ENCODE measurements around the gene SLC8A1.

Gene SLC8A1

DNA sequence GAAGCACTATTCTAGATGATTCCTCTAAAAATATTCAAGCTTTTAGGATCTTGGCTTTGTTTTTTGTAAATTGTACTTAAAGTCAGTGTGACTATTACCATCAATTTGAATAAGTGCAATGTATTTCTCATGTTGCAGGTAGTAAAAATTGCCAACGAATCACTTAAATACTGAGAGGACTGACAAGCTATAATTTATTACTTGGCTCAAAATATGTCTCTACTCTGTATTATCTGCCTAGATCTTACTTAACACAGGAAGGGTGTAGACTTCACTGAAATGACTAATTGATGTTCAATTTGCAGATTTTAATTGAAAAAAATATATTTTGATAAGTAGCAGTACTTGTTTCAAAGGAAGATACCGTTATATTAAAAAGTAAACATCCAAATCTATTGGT, 202.3 kb downstream of the SLC8A1 start:
- ChIA-PET POLR2A (no interaction called here), CTCF (interaction anchor here (1.3 to 2.0 kb wide), 2 partner anchors 11 to 188 kb away, joined by 4 to 5 read pairs; no protein-coding TSS in a partner anchor)
- no peak overlapping the region for H3K4me3 ChIP-seq (ENCODE audit: low read depth, low read length)
- no peak for DNase-seq (ENCODE audit: low read depth, low spot score)
- TF ChIP-seq, protein P1, sequence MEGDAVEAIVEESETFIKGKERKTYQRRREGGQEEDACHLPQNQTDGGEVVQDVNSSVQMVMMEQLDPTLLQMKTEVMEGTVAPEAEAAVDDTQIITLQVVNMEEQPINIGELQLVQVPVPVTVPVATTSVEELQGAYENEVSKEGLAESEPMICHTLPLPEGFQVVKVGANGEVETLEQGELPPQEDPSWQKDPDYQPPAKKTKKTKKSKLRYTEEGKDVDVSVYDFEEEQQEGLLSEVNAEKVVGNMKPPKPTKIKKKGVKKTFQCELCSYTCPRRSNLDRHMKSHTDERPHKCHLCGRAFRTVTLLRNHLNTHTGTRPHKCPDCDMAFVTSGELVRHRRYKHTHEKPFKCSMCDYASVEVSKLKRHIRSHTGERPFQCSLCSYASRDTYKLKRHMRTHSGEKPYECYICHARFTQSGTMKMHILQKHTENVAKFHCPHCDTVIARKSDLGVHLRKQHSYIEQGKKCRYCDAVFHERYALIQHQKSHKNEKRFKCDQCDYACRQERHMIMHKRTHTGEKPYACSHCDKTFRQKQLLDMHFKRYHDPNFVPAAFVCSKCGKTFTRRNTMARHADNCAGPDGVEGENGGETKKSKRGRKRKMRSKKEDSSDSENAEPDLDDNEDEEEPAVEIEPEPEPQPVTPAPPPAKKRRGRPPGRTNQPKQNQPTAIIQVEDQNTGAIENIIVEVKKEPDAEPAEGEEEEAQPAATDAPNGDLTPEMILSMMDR (IDR thresholded peaks at IDR 0.05; ENCODE audit: insufficient read depth, low read length, missing control alignments) = no peak

DNA sequence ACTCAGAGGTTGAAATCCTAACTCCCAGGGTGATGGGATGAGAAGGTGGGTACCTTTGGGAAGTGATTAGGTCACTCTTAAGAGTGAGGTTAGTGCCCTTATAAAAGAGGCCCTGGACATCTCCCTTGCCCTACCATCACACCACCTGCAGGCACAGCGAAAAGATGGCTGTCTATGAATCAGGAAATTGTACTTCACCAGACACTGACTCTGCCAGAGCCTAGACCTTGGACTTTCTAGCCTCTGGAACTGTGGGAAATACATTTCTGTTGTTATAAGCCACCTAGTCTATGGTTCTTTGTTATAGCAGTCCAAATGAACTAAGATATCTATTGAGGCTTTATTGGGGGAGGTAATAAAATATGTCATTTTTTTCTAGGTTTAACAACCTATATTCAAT, 203.6 kb downstream of the SLC8A1 start:
- DNase-seq (ENCODE audit: low read depth, low spot score) = no peak
- ChIA-PET POLR2A (no interaction called here), CTCF (interaction anchor here (2.0 kb wide), 1 partner anchor 190 kb away, joined by 4 read pairs; no protein-coding TSS in a partner anchor)
- H3K4me3 ChIP-seq (ENCODE audit: low read depth, low read length) = no peak overlapping the region
- TF ChIP-seq, protein P1 (IDR thresholded peaks at IDR 0.05; ENCODE audit: insufficient read depth, low read length, missing control alignments) = no peak

DNA sequence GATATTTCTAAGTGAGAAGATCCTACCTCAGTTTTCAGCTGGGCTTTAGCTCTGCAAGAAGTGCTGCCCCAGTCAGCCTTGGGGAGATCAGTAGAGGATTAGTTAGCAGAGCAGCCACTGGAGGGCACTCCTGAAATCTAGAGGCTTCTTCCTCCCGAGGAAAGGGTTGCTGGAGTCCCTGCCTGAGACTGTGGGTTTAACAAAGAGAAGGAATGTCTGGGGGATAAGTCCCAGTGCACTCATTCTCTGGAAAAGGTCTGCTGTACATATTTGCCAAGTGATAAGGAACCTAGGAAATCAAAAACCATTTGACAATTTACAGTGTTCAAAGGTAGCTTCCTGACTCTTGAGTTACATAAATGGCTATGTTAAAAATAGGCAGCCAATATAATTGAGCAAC, 207.2 kb downstream of the SLC8A1 start:
- DNase-seq (ENCODE audit: low read depth, low spot score) = peak; percentile 55
- TF ChIP-seq, protein P1 (IDR thresholded peaks at IDR 0.05; ENCODE audit: insufficient read depth, low read length, missing control alignments) = peak; percentile 70
- no peak overlapping the region for H3K4me3 ChIP-seq (ENCODE audit: low read depth, low read length)
- POLR2A ChIA-PET = interaction anchor here (1.0 to 1.4 kb wide), 3 partner anchors 31 to 331 kb away, joined by 3 to 4 read pairs (median 3); no protein-coding TSS in a partner anchor
- CTCF ChIA-PET = interaction anchor here (0.7 to 3.0 kb wide), 31 partner anchors 9 to 529 kb away, joined by 3 to 16 read pairs (median 4); no protein-coding TSS in a partner anchor

DNA sequence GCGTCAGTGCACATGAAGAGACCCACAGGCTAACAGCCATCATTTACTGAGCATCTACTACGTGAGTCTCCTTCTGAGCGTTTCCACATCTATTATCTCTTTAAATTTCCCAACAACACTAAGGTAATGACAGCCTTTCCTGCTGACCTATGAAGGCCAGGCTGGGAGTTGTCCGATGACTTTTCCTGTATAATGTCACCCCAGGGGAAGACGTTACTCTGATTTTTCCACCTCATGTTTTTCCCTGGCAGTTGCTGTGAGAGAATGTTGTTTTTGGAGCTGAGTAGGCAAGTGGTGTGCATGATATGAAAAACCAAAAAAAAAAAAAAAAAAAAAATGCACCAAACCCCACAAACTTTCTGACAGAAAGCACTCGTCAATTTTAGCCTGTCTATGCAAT, 207.6 kb downstream of the SLC8A1 start:
- TF ChIP-seq, protein P1 (IDR thresholded peaks at IDR 0.05; ENCODE audit: insufficient read depth, low read length, missing control alignments) = no peak
- CTCF ChIA-PET = interaction anchor here (1.0 to 3.0 kb wide), 22 partner anchors 10 to 523 kb away, joined by 3 to 16 read pairs (median 5); no protein-coding TSS in a partner anchor
- DNase-seq (ENCODE audit: low read depth, low spot score) = no peak
- POLR2A ChIA-PET = interaction anchor here (0.6 to 1.4 kb wide), 4 partner anchors 31 to 331 kb away, joined by 3 to 4 read pairs (median 3); no protein-coding TSS in a partner anchor
- no peak overlapping the region for H3K4me3 ChIP-seq (ENCODE audit: low read depth, low read length)

DNA sequence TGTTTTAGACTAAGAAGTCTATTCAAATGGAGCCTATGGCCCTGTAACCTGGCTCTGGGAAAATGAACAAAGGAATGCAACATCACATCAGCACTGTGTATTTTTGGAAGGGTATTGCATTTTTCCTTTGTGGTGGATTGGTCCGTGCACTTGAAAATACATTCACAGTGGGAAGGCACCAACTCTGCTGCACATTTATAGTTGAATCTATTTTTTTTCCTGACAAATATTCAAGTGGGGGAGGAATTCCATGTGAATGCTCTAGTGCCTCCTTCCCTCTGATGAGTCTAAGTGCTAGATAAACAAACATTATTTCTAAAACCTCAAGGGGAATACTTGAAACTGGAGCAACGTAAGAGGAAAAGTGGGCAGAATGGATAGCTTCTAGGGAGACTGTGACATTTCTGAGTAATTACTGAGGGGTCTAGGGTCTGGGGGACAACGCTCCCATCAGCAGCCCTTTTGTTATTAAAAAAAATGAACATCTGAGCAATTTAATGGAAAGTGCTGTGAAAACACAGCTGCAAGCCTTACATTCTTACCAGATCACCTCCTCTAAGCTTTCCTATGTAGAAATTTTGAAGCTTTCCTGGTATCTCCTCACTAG, 208.2 kb downstream of the SLC8A1 start:
- CTCF ChIA-PET = interaction anchor here (1.0 to 3.0 kb wide), 14 partner anchors 10 to 523 kb away, joined by 3 to 16 read pairs (median 4); no protein-coding TSS in a partner anchor

DNA sequence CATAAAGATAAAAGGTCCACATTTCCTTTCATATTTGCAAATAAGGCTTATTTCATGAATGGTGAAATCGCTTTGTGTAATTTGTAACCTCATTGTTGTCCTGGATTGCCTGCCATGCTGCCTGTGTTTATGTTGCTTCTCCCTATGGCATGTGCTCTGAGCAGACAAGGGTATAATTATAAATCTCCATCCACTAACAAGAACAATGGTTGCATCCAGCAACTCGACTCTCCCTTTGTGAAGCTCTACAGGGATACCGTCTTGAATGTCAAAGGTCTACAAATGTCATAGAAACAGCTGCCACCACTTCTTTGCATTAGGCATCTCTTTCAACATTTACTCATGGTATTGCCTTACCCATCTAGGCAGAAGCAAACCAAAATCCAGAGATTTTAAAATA, 209.6 kb downstream of the SLC8A1 start:
- ChIA-PET CTCF (interaction anchor here (1.0 to 2.8 kb wide), 2 partner anchors 29 to 518 kb away, joined by 3 to 16 read pairs; no protein-coding TSS in a partner anchor), POLR2A (no interaction called here)

More for the DNA sequence above, 208.2 kb downstream of the SLC8A1 start:
- POLR2A ChIA-PET = interaction anchor here (0.6 to 1.4 kb wide), 5 partner anchors 30 to 330 kb away, joined by 3 to 4 read pairs (median 3); no protein-coding TSS in a partner anchor
- DNase-seq (ENCODE audit: low read depth, low spot score) = peak; percentile 95
- TF ChIP-seq, protein P1 (IDR thresholded peaks at IDR 0.05; ENCODE audit: insufficient read depth, low read length, missing control alignments) = no peak
- H3K4me3 ChIP-seq (ENCODE audit: low read depth, low read length) = no peak overlapping the region

More for the DNA sequence above, 209.6 kb downstream of the SLC8A1 start:
- TF ChIP-seq, protein P1 (IDR thresholded peaks at IDR 0.05; ENCODE audit: insufficient read depth, low read length, missing control alignments) = no peak
- no peak for DNase-seq (ENCODE audit: low read depth, low spot score)
- H3K4me3 ChIP-seq (ENCODE audit: low read depth, low read length) = no peak overlapping the region
